NB4 (cell line): ENCODE results near the gene PLA2G2C.

Experiments
- DNase-seq: peaks from one replicate; pipeline ENCODE4 v3.0.0; 2010; ENCODE audit warnings: low read depth
- H3K4me3 ChIP-seq: one replicate; pipeline ENCODE4 v1.5.1; 2011; ENCODE audit warnings: mild to moderate bottlenecking, low read depth, low read length, moderate library complexity
- MYC ChIP-seq: IDR thresholded peaks from 2 replicates; pipeline ENCODE4 v1.6.1; 2011; ENCODE audit warnings: low read depth, low read length
- POLR2A ChIP-seq: IDR thresholded peaks from 2 replicates; pipeline ENCODE4 v1.6.1; 2011; ENCODE audit warnings: mild to moderate bottlenecking; ENCODE audit not compliant: insufficient read length; ENCODE audit errors: extremely low read depth
- TF ChIP-seq, protein P1 (sequence below): IDR thresholded peaks from one replicate; pipeline ENCODE4 v1.5.1; 2012; ENCODE audit warnings: low read depth, low read length
- TF ChIP-seq, protein P2 (sequence below): IDR thresholded peaks from 2 replicates; pipeline ENCODE4 v1.6.1; 2011; ENCODE audit warnings: low read depth, low read length

PLA2G2C gene

DNA sequence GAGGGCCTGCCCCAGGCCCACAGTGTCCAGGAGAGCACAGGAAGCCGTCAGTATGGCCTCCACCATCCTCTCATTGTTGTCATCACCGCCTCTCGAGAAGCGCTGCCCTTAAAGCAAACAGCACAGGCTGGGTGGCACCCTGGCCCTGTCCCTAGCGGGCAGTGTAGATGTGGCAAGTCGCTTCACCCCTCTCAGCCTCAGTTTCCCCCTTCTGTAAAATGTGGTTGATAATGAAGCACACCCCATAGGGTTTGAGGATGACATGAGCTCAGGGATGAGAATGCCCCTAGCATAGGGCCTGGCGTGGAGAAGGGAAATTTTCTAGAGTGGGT is 33.8 kb downstream of the PLA2G2C start:
- TF ChIP-seq, protein P1, sequence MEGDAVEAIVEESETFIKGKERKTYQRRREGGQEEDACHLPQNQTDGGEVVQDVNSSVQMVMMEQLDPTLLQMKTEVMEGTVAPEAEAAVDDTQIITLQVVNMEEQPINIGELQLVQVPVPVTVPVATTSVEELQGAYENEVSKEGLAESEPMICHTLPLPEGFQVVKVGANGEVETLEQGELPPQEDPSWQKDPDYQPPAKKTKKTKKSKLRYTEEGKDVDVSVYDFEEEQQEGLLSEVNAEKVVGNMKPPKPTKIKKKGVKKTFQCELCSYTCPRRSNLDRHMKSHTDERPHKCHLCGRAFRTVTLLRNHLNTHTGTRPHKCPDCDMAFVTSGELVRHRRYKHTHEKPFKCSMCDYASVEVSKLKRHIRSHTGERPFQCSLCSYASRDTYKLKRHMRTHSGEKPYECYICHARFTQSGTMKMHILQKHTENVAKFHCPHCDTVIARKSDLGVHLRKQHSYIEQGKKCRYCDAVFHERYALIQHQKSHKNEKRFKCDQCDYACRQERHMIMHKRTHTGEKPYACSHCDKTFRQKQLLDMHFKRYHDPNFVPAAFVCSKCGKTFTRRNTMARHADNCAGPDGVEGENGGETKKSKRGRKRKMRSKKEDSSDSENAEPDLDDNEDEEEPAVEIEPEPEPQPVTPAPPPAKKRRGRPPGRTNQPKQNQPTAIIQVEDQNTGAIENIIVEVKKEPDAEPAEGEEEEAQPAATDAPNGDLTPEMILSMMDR, result no peak
- TF ChIP-seq POLR2A, result no peak
- TF ChIP-seq, protein P2, sequence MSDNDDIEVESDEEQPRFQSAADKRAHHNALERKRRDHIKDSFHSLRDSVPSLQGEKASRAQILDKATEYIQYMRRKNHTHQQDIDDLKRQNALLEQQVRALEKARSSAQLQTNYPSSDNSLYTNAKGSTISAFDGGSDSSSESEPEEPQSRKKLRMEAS, result no peak
- TF ChIP-seq MYC, result no peak
- no peak overlapping the region for H3K4me3 ChIP-seq
- DNase-seq, result no peak

DNA sequence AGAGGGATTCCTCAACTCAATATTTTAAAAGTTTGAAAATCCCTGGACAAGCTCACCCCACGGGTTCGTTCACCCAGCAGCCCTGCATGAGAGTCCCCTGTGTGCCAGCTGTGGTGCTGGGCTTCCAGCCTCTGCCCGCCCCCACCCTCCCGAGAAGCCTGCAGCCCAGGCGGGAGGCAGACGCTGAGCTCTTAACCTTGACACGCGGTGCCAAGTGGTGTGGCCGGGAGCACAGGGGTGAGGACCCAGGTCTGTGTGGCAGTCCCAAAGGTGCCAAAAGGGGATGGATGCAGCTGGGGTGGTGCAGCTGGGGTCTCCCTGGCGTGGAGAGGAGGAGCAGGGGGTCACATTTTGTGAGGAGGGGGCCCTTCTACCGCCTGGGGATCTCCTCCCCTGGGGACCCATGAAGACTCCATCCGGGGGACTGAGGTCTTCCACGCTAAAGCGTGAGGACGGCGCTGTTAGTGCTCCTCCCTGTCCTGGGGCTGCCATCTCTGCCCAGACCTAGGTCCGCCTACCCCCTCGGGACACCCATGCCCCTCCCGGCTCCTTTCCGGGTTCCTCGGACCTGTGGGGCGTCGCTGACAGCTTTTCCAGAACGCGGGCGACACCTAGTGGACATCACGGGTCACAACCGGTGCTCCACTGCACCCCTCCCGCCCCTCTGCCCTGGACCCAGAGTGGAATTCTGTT is 34.3 kb downstream of the PLA2G2C start:
- TF ChIP-seq, protein P1, result peak; percentile 54
- TF ChIP-seq MYC, result no peak
- DNase-seq, result peak; percentile 89
- no peak overlapping the region for H3K4me3 ChIP-seq

DNA sequence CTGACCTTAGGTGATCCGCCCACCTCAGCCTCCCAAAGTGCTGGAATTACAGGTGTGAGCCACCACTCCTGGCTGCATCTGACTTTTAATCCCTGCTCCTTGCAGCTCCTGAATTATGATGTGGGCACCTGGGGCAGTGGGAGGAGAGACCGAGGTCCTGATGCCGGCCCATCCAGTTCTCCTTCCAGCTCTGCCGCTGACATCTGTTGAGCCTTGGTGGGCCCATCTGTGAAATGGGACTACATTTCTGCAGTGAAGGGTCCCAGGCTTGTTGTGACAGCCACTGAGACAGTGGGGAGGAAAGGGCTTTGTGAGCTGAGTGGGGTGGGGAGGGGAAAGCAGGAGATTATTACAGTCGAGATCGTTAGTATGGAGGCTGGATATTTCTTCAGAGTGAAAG is 35.3 kb downstream of the PLA2G2C start:
- H3K4me3 ChIP-seq, result no peak overlapping the region
- TF ChIP-seq POLR2A, result no peak
- DNase-seq, result no peak

DNA sequence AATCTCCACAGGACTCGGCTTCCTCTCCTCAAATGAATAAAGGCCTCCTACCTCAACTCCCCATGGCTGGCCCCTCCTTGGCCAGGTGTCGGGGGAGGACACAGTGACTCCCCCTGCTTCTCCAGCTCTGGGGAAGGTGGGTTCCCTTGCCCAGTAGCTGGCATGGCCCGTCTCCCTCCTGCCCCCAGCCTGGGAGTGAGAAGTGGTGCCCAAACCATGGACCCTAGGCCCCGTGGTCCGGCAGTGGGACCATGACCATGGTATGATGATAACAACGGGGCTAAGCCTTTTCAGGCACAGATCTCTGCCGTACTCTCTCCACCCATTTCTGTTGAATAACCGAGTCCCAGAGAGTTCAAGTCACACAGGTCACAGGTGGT is 36.0 kb downstream of the PLA2G2C start:
- TF ChIP-seq, protein P2, result no peak
- TF ChIP-seq POLR2A, result no peak
- TF ChIP-seq, protein P1, result no peak
- no peak for DNase-seq
- H3K4me3 ChIP-seq, result no peak overlapping the region

DNA sequence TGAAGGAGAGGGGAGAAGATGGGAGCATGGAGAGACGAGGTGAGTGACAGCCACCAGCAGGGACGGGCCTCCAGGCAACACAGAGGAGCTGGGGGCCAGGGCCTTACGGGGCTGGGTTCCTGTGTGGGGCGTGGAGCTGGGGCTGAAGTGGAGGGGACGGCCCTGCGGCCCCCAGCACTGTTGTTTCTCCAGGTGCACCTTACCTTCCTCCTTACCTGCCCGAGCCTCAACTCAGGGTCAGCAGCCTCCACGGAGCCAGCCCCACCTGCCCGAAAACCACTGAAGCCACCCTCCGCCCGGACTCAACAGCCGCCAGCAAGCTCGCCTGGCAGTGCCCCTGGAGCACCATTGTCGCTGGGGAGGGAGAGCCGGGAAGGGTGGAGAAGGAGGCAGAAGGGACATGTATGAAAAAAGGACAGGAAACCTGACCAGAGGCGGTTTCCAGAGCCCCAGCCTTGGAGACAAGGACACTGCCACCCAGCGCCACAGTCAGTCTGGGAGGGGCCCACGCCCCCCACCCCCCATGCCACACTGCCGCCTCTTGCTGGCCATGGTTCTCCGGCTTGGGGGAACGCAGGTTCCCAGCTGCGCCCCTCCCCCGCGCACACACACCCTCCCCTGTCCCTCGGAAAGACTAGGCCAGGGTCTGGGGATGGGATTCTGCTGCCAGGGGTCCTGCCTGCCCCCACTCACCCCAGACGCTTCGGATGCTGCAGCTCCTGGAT is 36.6 kb downstream of the PLA2G2C start:
- TF ChIP-seq, protein P1, result no peak
- TF ChIP-seq, protein P2, result no peak
- no peak for TF ChIP-seq POLR2A
- TF ChIP-seq MYC, result no peak
- no peak overlapping the region for H3K4me3 ChIP-seq
- DNase-seq, result no peak

DNA sequence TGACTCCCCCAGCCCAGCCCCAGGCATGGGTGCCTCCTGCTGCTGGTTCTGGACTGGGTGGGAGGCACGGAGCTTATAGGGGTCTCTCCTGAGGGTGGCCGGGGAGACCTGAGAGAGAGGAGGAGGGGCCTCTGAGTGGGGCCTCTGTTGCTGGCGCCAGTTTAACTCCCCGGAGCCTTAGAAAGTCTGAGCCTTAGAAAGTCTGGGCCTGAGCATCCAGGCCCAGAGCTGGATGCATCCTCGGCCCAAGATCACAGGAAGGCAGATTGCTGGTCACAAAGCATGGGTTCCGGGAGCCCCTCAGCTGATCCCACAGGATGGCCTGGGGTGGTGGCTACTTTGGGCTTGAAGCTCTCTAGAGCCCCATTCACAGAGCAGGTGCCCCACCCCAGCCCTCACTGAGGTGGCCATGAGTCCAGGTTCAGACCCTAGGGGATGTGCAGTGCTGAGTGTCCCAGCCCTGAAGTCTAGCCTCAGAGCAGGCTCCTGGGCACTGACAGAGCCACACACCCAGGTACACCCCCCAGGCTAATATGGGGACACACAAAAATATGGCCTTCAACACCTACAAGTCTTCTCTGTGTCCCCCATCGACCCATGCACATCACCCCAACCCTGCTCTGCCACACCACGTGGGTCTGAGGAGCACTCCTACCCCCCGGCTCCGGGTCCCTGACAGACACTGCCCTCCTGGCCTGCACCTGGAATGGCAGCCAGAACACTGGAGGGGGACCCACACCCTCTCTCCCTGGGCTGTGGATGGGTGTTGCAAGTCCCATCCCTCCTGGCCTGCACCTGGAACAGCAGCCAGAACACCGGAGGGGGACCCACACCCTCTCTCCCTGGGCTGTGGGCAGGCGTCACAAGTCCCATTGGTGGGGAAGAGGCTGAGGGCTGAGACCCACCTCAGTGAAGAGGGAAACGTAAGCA is 37.5 kb downstream of the PLA2G2C start:
- no peak for DNase-seq
- TF ChIP-seq MYC (no peak), POLR2A (no peak)
- TF ChIP-seq, protein P2, result no peak
- TF ChIP-seq, protein P1, result no peak
- no peak overlapping the region for H3K4me3 ChIP-seq
